ENCODE data around the gene KLHL29. TPM values are rescaled to one million over a fixed set of nuclear protein-coding genes. Genes with fewer than 3 reads are reported as not detected.

KLHL29 gene
- total and polyA plus RNA-seq, 8 donors = 0.91 to 6.6 (median 2.6) TPM

DNA sequence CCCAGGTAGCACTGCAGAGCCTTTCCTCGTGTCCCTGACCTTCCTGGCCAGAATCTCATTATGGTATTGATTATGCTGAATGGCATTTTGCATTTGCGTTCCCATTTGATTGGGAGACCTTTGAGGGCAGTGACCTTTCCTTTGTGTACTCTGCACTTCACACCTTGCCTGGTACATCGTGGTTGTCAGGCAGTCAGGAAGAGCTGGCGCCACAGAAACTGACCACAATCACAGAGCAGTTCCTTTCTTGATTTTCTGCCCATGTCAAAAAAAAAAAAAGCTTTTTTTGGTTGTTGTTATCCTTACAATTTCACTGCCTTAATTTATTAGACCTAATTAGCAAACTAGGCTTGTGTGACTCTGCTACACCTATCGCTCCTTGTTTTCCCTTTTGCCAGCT lies 8.9 kb upstream of the KLHL29 start:
- H3K27ac ChIP-seq = no peak overlapping the region
- H3K36me3 ChIP-seq = no peaks in the 10 kb centered on the region
- H3K27me3 ChIP-seq = no peaks in the 10 kb centered on the region
- ATAC-seq (no peak), DNase-seq (no peak), FAIRE-seq (no peak)
- H3K4me1 ChIP-seq = peaks cover 0 to 4% (median 0%) of the 10 kb centered on the region in 3 donors
- WGBS, 2 donors = 53 to 55% methylated on average over 5 of the region's 5 CpGs
- H3K4me3 ChIP-seq = no peak overlapping the region
- no peak for TF ChIP-seq CTCF (IDR thresholded peaks at IDR 0.05)
- H3K9me3 ChIP-seq = no peaks in the 10 kb centered on the region
- intact Hi-C loops (cut with DNase I) = no loop called here

DNA sequence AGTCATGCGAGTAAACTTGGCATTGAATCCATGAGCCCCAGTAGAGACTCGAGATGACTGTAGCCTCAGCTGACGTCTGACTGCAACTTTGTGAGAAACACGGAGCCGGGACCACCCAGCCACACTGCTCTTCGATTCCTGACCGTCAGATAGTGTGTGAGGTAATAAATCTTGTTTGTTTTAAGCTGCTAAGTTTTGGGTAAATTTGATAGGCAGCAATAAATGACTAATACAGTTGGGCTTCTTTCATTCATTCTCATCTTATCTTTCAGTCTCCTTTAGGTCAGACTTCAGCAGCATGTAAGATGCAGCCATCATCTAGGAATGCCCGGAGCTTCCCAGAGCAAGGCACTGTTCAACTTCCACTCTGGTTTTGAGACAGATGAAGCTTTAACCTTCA lies 8.0 kb upstream of the KLHL29 start:
- 65 to 72% methylated on average over 8 of the region's 8 CpGs for WGBS, 2 donors
- DNase-seq (no peak), ATAC-seq (no peak), FAIRE-seq (no peak)
- H3K4me1 ChIP-seq = peaks cover 0 to 4% (median 0%) of the 10 kb centered on the region in 3 donors
- no peak overlapping the region for H3K4me3 ChIP-seq
- H3K27ac ChIP-seq = no peak overlapping the region
- intact Hi-C loops (cut with DNase I) = no loop called here
- H3K27me3 ChIP-seq = no peaks in the 10 kb centered on the region
- H3K36me3 ChIP-seq = no peaks in the 10 kb centered on the region
- no peaks in the 10 kb centered on the region for H3K9me3 ChIP-seq
- TF ChIP-seq CTCF (IDR thresholded peaks at IDR 0.05) = no peak

DNA sequence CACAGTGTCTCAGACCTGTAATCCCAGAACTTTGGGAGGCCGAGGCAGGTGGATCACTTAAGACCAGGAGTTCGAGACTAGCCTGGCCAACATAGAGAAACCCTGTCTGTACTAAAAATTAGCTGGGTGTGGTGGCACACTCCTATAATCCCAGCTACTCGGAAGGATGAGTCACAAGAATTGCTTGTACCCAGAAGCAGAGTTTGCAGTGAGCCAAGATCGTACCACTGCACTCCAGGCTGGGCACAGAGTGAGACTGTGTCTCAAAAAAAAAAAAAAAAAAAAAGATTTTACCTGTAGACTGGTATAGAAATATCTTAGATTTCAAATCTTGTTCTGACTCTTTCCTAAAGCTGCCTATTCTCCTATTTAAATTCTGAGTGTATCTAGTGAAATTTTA lies 7.2 kb upstream of the KLHL29 start:
- no peaks in the 10 kb centered on the region for H3K36me3 ChIP-seq
- ATAC-seq (no peak), DNase-seq (no peak), FAIRE-seq (no peak)
- no peaks in the 10 kb centered on the region for H3K9me3 ChIP-seq
- H3K4me3 ChIP-seq = no peak overlapping the region
- intact Hi-C loops (cut with DNase I) = no loop called here
- 77 to 83% methylated on average over 4 of the region's 4 CpGs for WGBS, 2 donors
- peaks cover 0 to 4% (median 0%) of the 10 kb centered on the region in 3 donors for H3K4me1 ChIP-seq
- no peak for TF ChIP-seq CTCF (IDR thresholded peaks at IDR 0.05)
- H3K27me3 ChIP-seq = no peaks in the 10 kb centered on the region
- no peak overlapping the region for H3K27ac ChIP-seq

- H3K4me1 ChIP-seq = peaks cover 0 to 4% (median 0%) of the 10 kb centered on the region in 3 donors
- no peak overlapping the region for H3K27ac ChIP-seq
- intact Hi-C loops (cut with DNase I) = no loop called here
- 72 to 75% methylated on average over 2 of the region's 2 CpGs for WGBS, 2 donors
- no peaks in the 10 kb centered on the region for H3K27me3 ChIP-seq
- no peak overlapping the region for H3K4me3 ChIP-seq
- ATAC-seq = no peak
- H3K9me3 ChIP-seq = no peaks in the 10 kb centered on the region
- no peak for TF ChIP-seq CTCF (IDR thresholded peaks at IDR 0.05)
- no peak for DNase-seq
- no peaks in the 10 kb centered on the region for H3K36me3 ChIP-seq
- FAIRE-seq = no peak
These were observed 6.5 kb upstream of the KLHL29 start for GRCh38 chr2:23378496-23378895.

DNA sequence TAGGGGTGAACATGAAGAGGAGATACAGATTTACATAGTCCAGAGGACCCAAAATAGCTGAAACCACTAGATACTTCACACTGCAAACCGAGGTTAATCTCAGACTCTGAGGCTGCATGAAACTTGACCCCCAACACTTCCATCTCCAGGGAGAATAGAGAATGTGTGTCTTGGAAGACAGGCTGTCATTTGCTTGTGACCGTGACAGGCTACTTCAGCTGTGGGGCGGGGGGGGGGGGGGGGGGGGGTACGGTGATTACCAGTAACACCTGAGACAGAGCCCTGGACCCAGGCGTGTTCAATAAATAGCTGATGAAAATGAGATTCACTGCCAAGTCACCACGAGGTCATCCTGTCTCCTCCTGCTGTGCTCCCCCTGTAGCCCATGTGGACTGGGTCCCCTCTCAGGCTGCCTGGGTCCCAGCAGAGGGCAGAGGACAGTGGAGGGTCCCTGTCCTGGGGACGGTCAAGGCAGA lies 5.7 kb upstream of the KLHL29 start:
- Histone ChIP-seq H3K9me3 (no peaks in the 10 kb centered on the region), H3K4me3 (no peak overlapping the region), H3K27ac (no peak overlapping the region), H3K36me3 (no peaks in the 10 kb centered on the region), H3K27me3 (no peaks in the 10 kb centered on the region), H3K4me1 (peaks cover 0 to 4% (median 0%) of the 10 kb centered on the region in 3 donors)
- no peak for ATAC-seq
- WGBS, 2 donors = 62 to 71% methylated on average over 6 to 7 of the region's 7 CpGs
- intact Hi-C loops (cut with DNase I) = no loop called here
- DNase-seq = no peak
- no peak for TF ChIP-seq CTCF (IDR thresholded peaks at IDR 0.05)
- no peak for FAIRE-seq

All from pancreas (tissue), 10 donors.